HEK293 (cell line): ENCODE results near the gene RCOR1.

Source experiments
- CTCF ChIA-PET: fragments of 350-600 bp; formaldehyde crosslinking; extraction: SDS; loops from one replicate; lab custom pipeline; 2021; ENCODE audit warnings: antibody characterized with exemption; lab: Yijun Ruan, JAX
- POLR2A ChIA-PET: fragments of 300-600 bp; formaldehyde crosslinking; extraction: SDS; loops from one replicate; lab custom pipeline; 2020; ENCODE audit warnings: antibody characterized with exemption, inconsistent platforms; lab: Yijun Ruan, JAX
- H3K27ac ChIP-seq: fragments of 200-500 bp; sonication (Bioruptor generic); 2 replicates; pipeline ENCODE4 v1.5.1; 2014; ENCODE audit warnings: low read depth, low read length, control low read depth, inconsistent platforms; ENCODE audit errors: extremely low read depth
- H3K36me3 ChIP-seq, 2 experiments: fragments of 200-500 bp in 1 of 2; sonication (Bioruptor generic) in 1 of 2; 1 replicate in 1 of 2; 2 replicates in 1 of 2; pipeline ENCODE4 v1.5.1; 2014 to 2017; ENCODE audit warnings: inconsistent platforms in 2 of 2, low read length in 2 of 2; ENCODE audit not compliant: control insufficient read depth in 2 of 2, insufficient read depth in 1 of 2
- H3K4me1 ChIP-seq: fragments of 200-500 bp; sonication (Bioruptor generic); 2 replicates; pipeline ENCODE4 v1.5.1; 2014; ENCODE audit warnings: mild to moderate bottlenecking, low read length, inconsistent platforms; ENCODE audit not compliant: control insufficient read depth, insufficient read depth
- H3K4me3 ChIP-seq: 2 replicates; pipeline ENCODE4 v1.5.1; 2011; ENCODE audit warnings: low read depth, mild to moderate bottlenecking, control low read depth, low read length, moderate library complexity
- H3K9me3 ChIP-seq: fragments of 200-500 bp; sonication (Bioruptor generic); 2 replicates; pipeline ENCODE4 v1.5.1; 2014; ENCODE audit warnings: low read depth, low read length, inconsistent platforms; ENCODE audit not compliant: control insufficient read depth, insufficient read depth
- CTCF ChIP-seq: fragments of 450-650 bp; formaldehyde crosslinking; IDR thresholded peaks from 2 replicates; pipeline ENCODE4 v1.5.1; 2016; ENCODE audit warnings: missing biosample characterization, missing genetic modification characterization
- GFI1B ChIP-seq: fragments of 450-650 bp; formaldehyde crosslinking; IDR thresholded peaks from 2 replicates; pipeline ENCODE4 v1.5.1; 2016; ENCODE audit warnings: missing biosample characterization, missing genetic modification characterization
- GLIS2 ChIP-seq: fragments of 450-650 bp; formaldehyde crosslinking; IDR thresholded peaks from 2 replicates; pipeline ENCODE4 v1.5.1; 2016; ENCODE audit warnings: missing biosample characterization, missing genetic modification characterization
- MYNN ChIP-seq: fragments of 450-650 bp; formaldehyde crosslinking; IDR thresholded peaks from 2 replicates; pipeline ENCODE4 v1.5.1; 2016; ENCODE audit warnings: missing biosample characterization, missing genetic modification characterization, borderline replicate concordance
- YY1 ChIP-seq: fragments of 450-650 bp; formaldehyde crosslinking; IDR thresholded peaks from 2 replicates; pipeline ENCODE4 v1.5.1; 2018; ENCODE audit warnings: missing biosample characterization, missing genetic modification characterization
- ZBTB10 ChIP-seq: fragments of 450-650 bp; formaldehyde crosslinking; IDR thresholded peaks from 2 replicates; pipeline ENCODE4 v1.5.1; 2016; ENCODE audit warnings: missing biosample characterization, missing genetic modification characterization
- ZBTB48 ChIP-seq: fragments of 450-650 bp; formaldehyde crosslinking; IDR thresholded peaks from 2 replicates; pipeline ENCODE4 v1.5.1; 2016; ENCODE audit warnings: missing biosample characterization, missing genetic modification characterization
- ZBTB6 ChIP-seq: fragments of 450-650 bp; formaldehyde crosslinking; IDR thresholded peaks from 2 replicates; pipeline ENCODE4 v1.5.1; 2017; ENCODE audit warnings: missing biosample characterization, missing genetic modification characterization
- ZBTB7A ChIP-seq: fragments of 450-650 bp; formaldehyde crosslinking; IDR thresholded peaks from 2 replicates; pipeline ENCODE4 v1.5.1; 2016; ENCODE audit warnings: low read depth, missing biosample characterization, missing genetic modification characterization
- ZBTB8A ChIP-seq: fragments of 450-650 bp; formaldehyde crosslinking; IDR thresholded peaks from 2 replicates; pipeline ENCODE4 v1.5.1; 2016; ENCODE audit warnings: missing biosample characterization, missing genetic modification characterization
- ZFP3 ChIP-seq: fragments of 450-650 bp; formaldehyde crosslinking; IDR thresholded peaks from 2 replicates; pipeline ENCODE4 v1.5.1; 2016; ENCODE audit warnings: low read depth, missing biosample characterization, missing genetic modification characterization
- ZNF121 ChIP-seq: fragments of 450-650 bp; formaldehyde crosslinking; IDR thresholded peaks from 2 replicates; pipeline ENCODE4 v1.5.1; 2016; ENCODE audit warnings: missing biosample characterization, missing genetic modification characterization
- ZNF2 ChIP-seq: fragments of 450-650 bp; formaldehyde crosslinking; IDR thresholded peaks from 2 replicates; pipeline ENCODE4 v1.5.1; 2016; ENCODE audit warnings: missing biosample characterization, missing genetic modification characterization
- ZNF23 ChIP-seq: fragments of 450-650 bp; formaldehyde crosslinking; IDR thresholded peaks from 2 replicates; pipeline ENCODE4 v1.5.1; 2016; ENCODE audit warnings: missing biosample characterization, missing genetic modification characterization, borderline replicate concordance
- ZNF394 ChIP-seq: fragments of 450-650 bp; formaldehyde crosslinking; IDR thresholded peaks from 2 replicates; pipeline ENCODE4 v1.5.1; 2016; ENCODE audit warnings: missing biosample characterization, missing genetic modification characterization, mild to moderate bottlenecking, moderate library complexity, borderline replicate concordance
- ZNF398 ChIP-seq: fragments of 450-650 bp; formaldehyde crosslinking; IDR thresholded peaks from 2 replicates; pipeline ENCODE4 v1.5.1; 2017; ENCODE audit warnings: missing biosample characterization, missing genetic modification characterization
- ZNF501 ChIP-seq: fragments of 450-650 bp; formaldehyde crosslinking; IDR thresholded peaks from 2 replicates; pipeline ENCODE4 v1.5.1; 2016; ENCODE audit warnings: missing biosample characterization, missing genetic modification characterization
- ZNF658 ChIP-seq: fragments of 450-650 bp; formaldehyde crosslinking; IDR thresholded peaks from 2 replicates; pipeline ENCODE4; 2016; ENCODE audit warnings: missing biosample characterization, missing genetic modification characterization
- ZNF843 ChIP-seq: fragments of 450-650 bp; formaldehyde crosslinking; IDR thresholded peaks from 2 replicates; pipeline ENCODE4 v1.5.1; 2016; ENCODE audit warnings: missing biosample characterization, missing genetic modification characterization
- ZXDB ChIP-seq: fragments of 450-650 bp; formaldehyde crosslinking; IDR thresholded peaks from 2 replicates; pipeline ENCODE4 v1.5.1; 2016; ENCODE audit warnings: missing biosample characterization, missing genetic modification characterization
- TF ChIP-seq, protein P1 (sequence below): fragments of 450-650 bp; formaldehyde crosslinking; IDR thresholded peaks from 2 replicates; pipeline ENCODE4 v1.5.1; 2017; ENCODE audit warnings: missing biosample characterization, missing genetic modification characterization
- TF ChIP-seq, protein P2 (sequence below): fragments of 450-650 bp; formaldehyde crosslinking; IDR thresholded peaks from 2 replicates; pipeline ENCODE4; 2016; ENCODE audit warnings: missing biosample characterization, missing genetic modification characterization
- TF ChIP-seq, protein P3 (sequence below): fragments of 450-650 bp; IDR thresholded peaks from 2 replicates; pipeline ENCODE4 v1.5.1; 2018; ENCODE audit warnings: missing biosample characterization, missing genetic modification characterization

Gene RCOR1

DNA sequence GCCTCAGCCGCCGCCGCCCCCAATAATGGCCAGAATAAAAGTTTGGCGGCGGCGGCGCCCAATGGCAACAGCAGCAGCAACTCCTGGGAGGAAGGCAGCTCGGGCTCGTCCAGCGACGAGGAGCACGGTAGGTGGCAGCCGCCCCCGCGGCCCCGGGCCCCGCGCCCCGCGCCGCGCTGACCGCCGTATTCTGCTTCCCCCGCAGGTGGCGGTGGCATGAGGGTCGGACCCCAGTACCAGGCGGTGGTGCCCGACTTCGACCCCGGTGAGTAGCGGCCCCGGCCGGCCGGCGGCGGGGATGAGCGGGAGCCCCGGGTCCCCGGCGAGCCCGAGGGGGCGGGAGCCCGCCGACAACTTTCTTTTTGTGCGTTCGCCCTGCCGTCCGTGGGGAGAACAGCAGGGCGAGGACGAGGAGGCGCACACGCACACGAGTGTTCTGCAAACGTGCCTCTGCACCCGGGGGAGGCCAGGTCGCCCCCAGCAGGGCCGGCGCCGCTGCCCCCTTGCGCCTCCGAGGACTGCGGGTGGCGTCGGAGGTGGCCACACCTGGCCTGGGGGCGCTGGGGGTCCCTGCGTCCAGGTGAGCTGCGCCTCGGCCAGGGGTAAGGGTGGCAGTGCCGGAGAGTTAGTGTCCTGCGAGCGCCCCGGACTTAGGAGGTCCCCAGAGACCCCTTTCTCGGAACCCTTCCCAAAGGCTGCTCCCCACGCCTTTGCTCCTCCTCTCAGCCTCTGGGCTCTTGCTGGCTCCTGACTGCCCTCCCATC is 794 bp downstream of the RCOR1 start:
- Histone ChIP-seq H3K4me1 (no peaks in the 10 kb centered on the region; the same call in 1 of the 2 replicates), H3K4me3 (peak overlapping the region; percentile 89), H3K27ac (peak overlapping the region; percentile 80), H3K9me3 (no peaks in the 10 kb centered on the region), H3K36me3 (peaks cover 0 to 4% of the 10 kb centered on the region in 2 experiments; a peak in 1 of 3 replicates)
- CTCF ChIA-PET: interaction anchor here (0.7 to 2.7 kb wide), 10 partner anchors 11 to 416 kb away, joined by 3 to 21 read pairs (median 10); no protein-coding TSS in a partner anchor
- POLR2A ChIA-PET: interaction anchor here (1.0 to 2.3 kb wide), 3 partner anchors 15 to 69 kb away, joined by 3 to 11 read pairs (median 4); no protein-coding TSS in a partner anchor
- TF ChIP-seq ZNF658 (no peak), ZBTB10 (tag by site-specific recombination) (peak; percentile 85; the same call in 1 of the 2 replicates), ZNF501 (tag by site-specific recombination) (0 out of 2 replicates have a peak, but pooled peaks have one; percentile 33), ZXDB (tag by site-specific recombination) (0 out of 2 replicates have a peak, but pooled peaks have one; percentile 26), ZNF843 (tag by site-specific recombination) (no peak), ZBTB6 (tag by site-specific recombination) (no peak), ZNF394 (tag by site-specific recombination) (peak; percentile 36; the same call in 1 of the 2 replicates), ZNF2 (no peak), GFI1B (tag by site-specific recombination) (no peak), ZNF121 (tag by site-specific recombination) (no peak), ZNF23 (tag by site-specific recombination) (no peak), ZFP3 (tag by site-specific recombination) (no peak), ZBTB8A (peak; percentile 46), MYNN (tag by site-specific recombination) (no peak), ZBTB7A (tag by site-specific recombination) (0 out of 2 replicates have a peak, but pooled peaks have one; percentile 20), ZNF398 (peak; percentile 15; the same call in 1 of the 2 replicates), ZBTB48 (tag by site-specific recombination) (peak; percentile 76), YY1 (0 out of 2 replicates have a peak, but pooled peaks have one; percentile 13), CTCF (tag by site-specific recombination) (peak; percentile 86), GLIS2 (tag by site-specific recombination) (peak; percentile 99)
- TF ChIP-seq, protein P1, sequence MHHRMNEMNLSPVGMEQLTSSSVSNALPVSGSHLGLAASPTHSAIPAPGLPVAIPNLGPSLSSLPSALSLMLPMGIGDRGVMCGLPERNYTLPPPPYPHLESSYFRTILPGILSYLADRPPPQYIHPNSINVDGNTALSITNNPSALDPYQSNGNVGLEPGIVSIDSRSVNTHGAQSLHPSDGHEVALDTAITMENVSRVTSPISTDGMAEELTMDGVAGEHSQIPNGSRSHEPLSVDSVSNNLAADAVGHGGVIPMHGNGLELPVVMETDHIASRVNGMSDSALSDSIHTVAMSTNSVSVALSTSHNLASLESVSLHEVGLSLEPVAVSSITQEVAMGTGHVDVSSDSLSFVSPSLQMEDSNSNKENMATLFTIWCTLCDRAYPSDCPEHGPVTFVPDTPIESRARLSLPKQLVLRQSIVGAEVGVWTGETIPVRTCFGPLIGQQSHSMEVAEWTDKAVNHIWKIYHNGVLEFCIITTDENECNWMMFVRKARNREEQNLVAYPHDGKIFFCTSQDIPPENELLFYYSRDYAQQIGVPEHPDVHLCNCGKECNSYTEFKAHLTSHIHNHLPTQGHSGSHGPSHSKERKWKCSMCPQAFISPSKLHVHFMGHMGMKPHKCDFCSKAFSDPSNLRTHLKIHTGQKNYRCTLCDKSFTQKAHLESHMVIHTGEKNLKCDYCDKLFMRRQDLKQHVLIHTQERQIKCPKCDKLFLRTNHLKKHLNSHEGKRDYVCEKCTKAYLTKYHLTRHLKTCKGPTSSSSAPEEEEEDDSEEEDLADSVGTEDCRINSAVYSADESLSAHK (tag by site-specific recombination): no peak
- TF ChIP-seq, protein P2, sequence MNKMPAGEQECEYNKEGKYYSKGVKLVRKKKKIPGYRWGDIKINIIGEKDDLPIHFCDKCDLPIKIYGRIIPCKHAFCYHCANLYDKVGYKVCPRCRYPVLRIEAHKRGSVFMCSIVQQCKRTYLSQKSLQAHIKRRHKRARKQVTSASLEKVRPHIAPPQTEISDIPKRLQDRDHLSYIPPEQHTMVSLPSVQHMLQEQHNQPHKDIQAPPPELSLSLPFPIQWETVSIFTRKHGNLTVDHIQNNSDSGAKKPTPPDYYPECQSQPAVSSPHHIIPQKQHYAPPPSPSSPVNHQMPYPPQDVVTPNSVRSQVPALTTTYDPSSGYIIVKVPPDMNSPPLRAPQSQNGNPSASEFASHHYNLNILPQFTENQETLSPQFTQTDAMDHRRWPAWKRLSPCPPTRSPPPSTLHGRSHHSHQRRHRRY (tag by site-specific recombination): no peak
- TF ChIP-seq, protein P3, sequence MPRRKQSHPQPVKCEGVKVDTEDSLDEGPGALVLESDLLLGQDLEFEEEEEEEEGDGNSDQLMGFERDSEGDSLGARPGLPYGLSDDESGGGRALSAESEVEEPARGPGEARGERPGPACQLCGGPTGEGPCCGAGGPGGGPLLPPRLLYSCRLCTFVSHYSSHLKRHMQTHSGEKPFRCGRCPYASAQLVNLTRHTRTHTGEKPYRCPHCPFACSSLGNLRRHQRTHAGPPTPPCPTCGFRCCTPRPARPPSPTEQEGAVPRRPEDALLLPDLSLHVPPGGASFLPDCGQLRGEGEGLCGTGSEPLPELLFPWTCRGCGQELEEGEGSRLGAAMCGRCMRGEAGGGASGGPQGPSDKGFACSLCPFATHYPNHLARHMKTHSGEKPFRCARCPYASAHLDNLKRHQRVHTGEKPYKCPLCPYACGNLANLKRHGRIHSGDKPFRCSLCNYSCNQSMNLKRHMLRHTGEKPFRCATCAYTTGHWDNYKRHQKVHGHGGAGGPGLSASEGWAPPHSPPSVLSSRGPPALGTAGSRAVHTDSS (tag by site-specific recombination): no peak
